ENCODE data around the gene PTGFR. TPM values are rescaled to one million over a fixed set of nuclear protein-coding genes. Genes with fewer than 3 reads are reported as not detected.

The PTGFR gene
- total and polyA plus RNA-seq, 2 donors (not counting 1 experiment from before 2014, with no cell fraction given), result not detected

GRCh38 chr1:78465143-78465542, 25.6 kb upstream of the PTGFR start:
- no peak for ATAC-seq (ENCODE audit: low read depth)
- Mint-ChIP-seq H3K9me3 (ENCODE audit: insufficient read depth) (peaks cover 3% of the 10 kb centered on the region), H3K27ac (no peak overlapping the region), H3K4me1 (no peaks in the 10 kb centered on the region), H3K4me3 (no peak overlapping the region), H3K27me3 (no peaks in the 10 kb centered on the region)
- intact Hi-C loops (cut with micrococcal nuclease), result no loop called here
- ChIA-PET CTCF (no interaction called here), POLR2A (no interaction called here)
- H3K9me3 ChIP-seq (ENCODE audit: control extremely low read depth in 1 of 3, control insufficient read depth in 2 of 3, insufficient read depth in 1 of 3, low read length in 2 of 3), result peaks cover 0 to 11% (median 6%) of the 10 kb centered on the region in 3 donors
- H3K27ac ChIP-seq (ENCODE audit: low read length in 2 of 2), result no peak overlapping the region
- no peak for DNase-seq
- no peak overlapping the region for H3K9ac ChIP-seq (ENCODE audit: low read length)
- H3K4me1 ChIP-seq (ENCODE audit: control insufficient read depth in 2 of 2, insufficient read depth in 2 of 2, low read length in 2 of 2), result no peaks in the 10 kb centered on the region
- no peaks in the 10 kb centered on the region for H3K36me3 ChIP-seq (replicated peaks in 1 of 2; ENCODE audit: control extremely low read depth in 1 of 2, control insufficient read depth in 1 of 2, extremely low read depth in 1 of 2, insufficient read depth in 2 of 2, low read length in 1 of 2)
- no peak overlapping the region for H3K4me3 ChIP-seq (ENCODE audit: control extremely low read depth in 1 of 5, extremely low read depth in 1 of 5, insufficient read depth in 1 of 5, low read depth in 2 of 5, low read length in 4 of 5)
- H3K4me2 ChIP-seq (replicated peaks; ENCODE audit: low read depth, low read length, poor library complexity, severe bottlenecking), result no peak overlapping the region
- no peaks in the 10 kb centered on the region for H4K20me1 ChIP-seq (ENCODE audit: control insufficient read depth, insufficient read depth, low read length, poor library complexity, severe bottlenecking)
- no peaks in the 10 kb centered on the region for H3K79me2 ChIP-seq (ENCODE audit: control insufficient read depth, insufficient read depth, low read length)
- WGBS (ENCODE audit: insufficient coverage), result 75% methylated on average over 1 of the region's 1 CpG
- TF ChIP-seq, protein P1, sequence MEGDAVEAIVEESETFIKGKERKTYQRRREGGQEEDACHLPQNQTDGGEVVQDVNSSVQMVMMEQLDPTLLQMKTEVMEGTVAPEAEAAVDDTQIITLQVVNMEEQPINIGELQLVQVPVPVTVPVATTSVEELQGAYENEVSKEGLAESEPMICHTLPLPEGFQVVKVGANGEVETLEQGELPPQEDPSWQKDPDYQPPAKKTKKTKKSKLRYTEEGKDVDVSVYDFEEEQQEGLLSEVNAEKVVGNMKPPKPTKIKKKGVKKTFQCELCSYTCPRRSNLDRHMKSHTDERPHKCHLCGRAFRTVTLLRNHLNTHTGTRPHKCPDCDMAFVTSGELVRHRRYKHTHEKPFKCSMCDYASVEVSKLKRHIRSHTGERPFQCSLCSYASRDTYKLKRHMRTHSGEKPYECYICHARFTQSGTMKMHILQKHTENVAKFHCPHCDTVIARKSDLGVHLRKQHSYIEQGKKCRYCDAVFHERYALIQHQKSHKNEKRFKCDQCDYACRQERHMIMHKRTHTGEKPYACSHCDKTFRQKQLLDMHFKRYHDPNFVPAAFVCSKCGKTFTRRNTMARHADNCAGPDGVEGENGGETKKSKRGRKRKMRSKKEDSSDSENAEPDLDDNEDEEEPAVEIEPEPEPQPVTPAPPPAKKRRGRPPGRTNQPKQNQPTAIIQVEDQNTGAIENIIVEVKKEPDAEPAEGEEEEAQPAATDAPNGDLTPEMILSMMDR (IDR thresholded peaks at IDR 0.05), result no peak
- no peak for TF ChIP-seq EZH2 (IDR thresholded peaks at IDR 0.05; ENCODE audit: borderline replicate concordance, insufficient read depth, low read depth, low read length, poor library complexity, severe bottlenecking)
- H3K27me3 ChIP-seq (replicated peaks in 1 of 4; ENCODE audit: control extremely low read depth in 1 of 4, control insufficient read depth in 3 of 4, insufficient read depth in 4 of 4, low read length in 3 of 4), result no peaks in the 10 kb centered on the region
- no peak overlapping the region for H2AFZ ChIP-seq (ENCODE audit: insufficient read depth, low read depth, low read length, poor library complexity, severe bottlenecking)

DNA sequence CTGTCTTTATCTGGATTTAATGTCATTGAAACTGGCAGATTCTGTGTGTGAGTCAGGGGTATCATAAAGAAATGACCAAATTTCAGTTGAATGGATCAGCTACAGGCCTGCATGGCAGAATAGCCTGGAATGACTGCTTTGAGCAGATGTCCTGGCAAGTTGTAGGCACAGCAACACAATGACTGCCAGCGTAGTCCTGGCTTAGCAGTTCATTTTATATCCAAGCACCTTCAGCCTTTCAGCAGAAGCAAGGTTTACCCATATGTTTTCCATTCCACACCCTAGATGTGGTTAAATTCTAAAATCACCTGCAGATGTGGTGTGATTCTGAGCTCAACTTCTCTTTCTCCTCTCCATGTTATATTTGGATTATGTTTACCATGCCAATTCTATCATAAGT, 22.3 kb upstream of the PTGFR start:
- Histone ChIP-seq H2AFZ (ENCODE audit: insufficient read depth, low read depth, low read length, poor library complexity, severe bottlenecking) (no peak overlapping the region), H3K4me3 (ENCODE audit: control extremely low read depth in 1 of 5, extremely low read depth in 1 of 5, insufficient read depth in 1 of 5, low read depth in 2 of 5, low read length in 4 of 5) (no peak overlapping the region), H3K9ac (ENCODE audit: low read length) (no peak overlapping the region), H4K20me1 (ENCODE audit: control insufficient read depth, insufficient read depth, low read length, poor library complexity, severe bottlenecking) (no peaks in the 10 kb centered on the region), H3K4me1 (ENCODE audit: control insufficient read depth in 2 of 2, insufficient read depth in 2 of 2, low read length in 2 of 2) (no peaks in the 10 kb centered on the region), H3K9me3 (ENCODE audit: control extremely low read depth in 1 of 3, control insufficient read depth in 2 of 3, insufficient read depth in 1 of 3, low read length in 2 of 3) (peaks cover 0 to 11% (median 0%) of the 10 kb centered on the region in 3 donors), H3K27me3 (replicated peaks in 1 of 4; ENCODE audit: control extremely low read depth in 1 of 4, control insufficient read depth in 3 of 4, insufficient read depth in 4 of 4, low read length in 3 of 4) (no peaks in the 10 kb centered on the region), H3K36me3 (replicated peaks in 1 of 2; ENCODE audit: control extremely low read depth in 1 of 2, control insufficient read depth in 1 of 2, extremely low read depth in 1 of 2, insufficient read depth in 2 of 2, low read length in 1 of 2) (no peaks in the 10 kb centered on the region), H3K4me2 (replicated peaks; ENCODE audit: low read depth, low read length, poor library complexity, severe bottlenecking) (no peak overlapping the region), H3K27ac (ENCODE audit: low read length in 2 of 2) (no peak overlapping the region), H3K79me2 (ENCODE audit: control insufficient read depth, insufficient read depth, low read length) (no peaks in the 10 kb centered on the region)
- intact Hi-C loops (cut with micrococcal nuclease), result no loop called here
- DNase-seq (no peak), ATAC-seq (ENCODE audit: low read depth) (no peak)
- ChIA-PET POLR2A (no interaction called here), CTCF (no interaction called here)
- Mint-ChIP-seq H3K4me1 (no peaks in the 10 kb centered on the region), H3K9me3 (ENCODE audit: insufficient read depth) (peaks cover 3% of the 10 kb centered on the region), H3K27ac (no peak overlapping the region), H3K4me3 (no peak overlapping the region), H3K27me3 (no peaks in the 10 kb centered on the region)
- WGBS (ENCODE audit: insufficient coverage), result no CpG with 5 or more reads among the region's 1 CpG
- TF ChIP-seq, protein P1 (IDR thresholded peaks at IDR 0.05), result no peak
- TF ChIP-seq EZH2 (IDR thresholded peaks at IDR 0.05; ENCODE audit: borderline replicate concordance, insufficient read depth, low read depth, low read length, poor library complexity, severe bottlenecking), result no peak

Measured in B cell (primary cell).